GM12891 (cell line): Measurements from ENCODE around the gene PTN.

Experiments used
- PAX5 ChIP-seq: IDR thresholded peaks from 2 replicates; pipeline ENCODE4 v1.6.1; 2011; ENCODE audit warnings: low read length, moderate library complexity, mild to moderate bottlenecking; ENCODE audit not compliant: insufficient read depth, severe bottlenecking
- POLR2A ChIP-seq: IDR thresholded peaks from 2 replicates; pipeline ENCODE4 v1.6.1; 2011; ENCODE audit warnings: low read depth, low read length, control low read depth
- POLR2AphosphoS5 ChIP-seq: IDR thresholded peaks from 2 replicates; pipeline ENCODE4 v1.6.1; 2011; ENCODE audit warnings: low read depth, low read length, control low read depth
- SPI1 ChIP-seq: IDR thresholded peaks from 2 replicates; pipeline ENCODE4 v1.6.1; 2011; ENCODE audit warnings: low read depth, low read length, control low read depth
- TAF1 ChIP-seq: IDR thresholded peaks from 2 replicates; pipeline ENCODE4 v1.6.1; 2011; ENCODE audit warnings: low read depth, low read length, control low read depth

DNA sequence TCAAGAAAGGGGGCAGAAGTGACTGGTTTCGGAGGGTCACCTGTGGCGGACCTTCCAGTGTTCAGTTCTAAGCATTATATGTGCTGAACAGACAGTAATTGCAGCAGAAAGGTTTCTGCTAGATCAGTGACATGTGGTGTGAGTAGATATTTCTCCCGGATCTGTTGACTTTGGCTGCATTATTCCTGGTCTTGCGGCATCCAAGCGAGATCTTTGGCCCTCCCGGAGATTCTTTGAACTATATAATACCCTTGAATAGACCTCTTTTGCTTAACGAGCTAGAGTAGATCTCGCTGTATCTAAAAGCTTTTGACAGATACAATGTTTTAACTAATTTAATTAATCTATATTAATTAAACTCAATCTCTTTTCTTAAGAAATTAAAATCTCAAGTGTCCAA lies 99.8 kb downstream of the PTN start:
- no peak for TF ChIP-seq POLR2A
- TF ChIP-seq TAF1: no peak
- TF ChIP-seq POLR2AphosphoS5: no peak
- TF ChIP-seq SPI1: no peak
- TF ChIP-seq PAX5: no peak
